SK-N-SH treated with all-trans-retinoic acid at 6 μM for 48 hours (cell line): ENCODE measurements around the gene DPP10.

Source experiments
- ESRRG ChIP-seq: fragments of 250-450 bp; sonication (Bioruptor Pico); IDR thresholded peaks from 2 replicates; pipeline ENCODE4 v1.6.1; 2021; ENCODE audit warnings: mild to moderate bottlenecking
- GLIS3 ChIP-seq: fragments of 250-450 bp; sonication (Bioruptor Pico); IDR thresholded peaks from 2 replicates; pipeline ENCODE4 v1.5.0; 2020; ENCODE audit warnings: mild to moderate bottlenecking, moderate library complexity
- ZNF565 ChIP-seq: fragments of 450-650 bp; formaldehyde crosslinking; conservative IDR thresholded peaks from 2 replicates; pipeline ENCODE4 v1.5.0; 2020; ENCODE audit warnings: low read depth, mild to moderate bottlenecking, moderate library complexity

DNA sequence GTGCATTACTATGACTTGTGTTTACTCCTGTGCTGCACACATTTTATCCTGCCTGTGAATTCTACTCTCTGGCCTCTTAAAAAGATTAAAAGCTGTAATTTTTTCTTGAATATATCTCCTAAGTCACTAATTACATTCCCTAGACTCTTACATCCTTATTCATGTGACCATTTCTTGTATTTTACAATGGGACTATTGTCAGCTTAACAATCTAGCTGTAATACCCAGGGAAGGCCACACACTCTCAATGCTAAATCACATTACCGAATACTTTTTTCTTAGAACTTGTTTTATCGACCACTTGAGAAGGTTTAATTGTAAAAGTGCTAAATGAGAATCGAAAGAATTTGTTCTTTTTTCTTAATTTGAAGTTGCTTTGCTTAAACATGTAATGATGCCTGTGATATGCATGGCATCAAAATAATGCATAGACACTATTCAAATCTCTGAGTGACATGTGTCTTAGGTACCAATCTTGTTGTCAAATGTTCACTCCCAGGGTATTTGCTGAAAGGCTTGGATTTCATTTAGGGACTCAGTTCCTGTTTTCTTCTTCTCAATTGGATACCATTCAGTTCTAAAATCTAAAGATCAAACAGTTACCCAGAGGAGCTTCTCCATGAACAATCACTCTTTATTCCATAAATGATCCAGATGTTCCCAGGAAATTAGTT is 498.5 kb downstream of the DPP10 start:
- no peak for TF ChIP-seq ESRRG
- no peak for TF ChIP-seq ZNF565 (CRISPR knock-in tag)
- no peak for TF ChIP-seq GLIS3
